Stimulated activated naive B cell treated with anti-CD40 and anti-IgM and Interleukin-4, amounts not matched to agents 10 μg/mL and 1 μg/mL and 100 μg/mL, for 72 hours (primary cell): ENCODE results near the gene TRABD2B.

ENCODE experiments used
- ATAC-seq, 2 donors: fragments of 150-1000 bp; cut with Tn5 transposase; replicated peaks; 2 replicates each; pipeline ENCODE4 v1.10.0; 2021; ENCODE audit warnings: moderate library complexity in 1 of 2
- DNase-seq: peaks from one replicate; pipeline ENCODE4 v3.0.0; 2021
- H3K27ac Mint-ChIP-seq: one replicate; pipeline ENCODE4 v1.8.0; 2022; ENCODE audit warnings: mild to moderate bottlenecking, mixed read lengths
- H3K27me3 Mint-ChIP-seq, 2 donors: one replicate each; pipeline ENCODE4 v1.8.0; 2022; ENCODE audit warnings: mixed read lengths in 2 of 2
- H3K36me3 Mint-ChIP-seq, 2 donors: one replicate each; pipeline ENCODE4 v1.8.0; 2022; ENCODE audit warnings: mixed read lengths in 2 of 2, mild to moderate bottlenecking in 1 of 2
- H3K4me1 Mint-ChIP-seq, 2 donors: one replicate each; pipeline ENCODE4 v1.8.0; 2022; ENCODE audit warnings: mixed read lengths in 2 of 2, mild to moderate bottlenecking in 1 of 2
- H3K4me3 Mint-ChIP-seq, 2 donors: one replicate each; pipeline ENCODE4 v1.8.0; 2022; ENCODE audit warnings: mild to moderate bottlenecking in 2 of 2, mixed read lengths in 2 of 2, moderate library complexity in 1 of 2
- H3K9me3 Mint-ChIP-seq, 2 donors: one replicate each; pipeline ENCODE4 v1.8.0; 2022; ENCODE audit warnings: mixed read lengths in 2 of 2, mild to moderate bottlenecking in 1 of 2

TRABD2B gene

DNA sequence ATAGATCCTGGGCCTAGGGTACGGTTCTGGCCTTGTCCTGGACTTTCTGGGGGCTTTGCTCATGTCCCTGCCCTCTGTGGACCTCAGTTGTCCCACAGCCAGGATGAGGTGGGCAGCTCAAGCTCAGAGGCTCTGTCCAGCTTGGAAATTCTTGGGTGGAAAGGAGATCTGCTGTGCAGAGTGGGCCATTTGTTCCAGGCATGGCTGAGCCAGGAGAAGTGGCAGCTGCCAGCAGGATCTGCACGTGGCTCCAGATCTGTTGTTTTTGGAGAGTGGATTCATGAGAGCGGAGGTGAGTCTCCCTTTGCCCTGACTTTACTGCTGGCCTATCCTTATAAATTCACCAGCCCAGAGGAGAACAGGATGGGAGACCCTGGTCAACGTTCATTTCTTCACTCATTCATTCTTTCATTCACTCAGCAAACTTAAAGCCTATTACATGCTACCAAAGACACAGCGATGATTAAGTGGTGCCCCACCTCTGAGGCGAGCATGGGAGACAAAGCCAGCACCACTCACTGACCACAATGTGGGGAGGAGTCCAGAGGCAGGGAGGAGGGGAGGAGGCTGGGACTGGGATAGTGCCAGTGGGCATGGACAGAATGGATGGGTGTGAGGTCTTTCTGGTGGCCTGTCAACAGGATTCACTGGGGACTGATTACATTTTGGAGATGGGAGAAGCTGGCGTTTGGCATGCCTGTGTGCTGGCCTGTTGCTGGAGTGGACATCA, 205.1 kb downstream of the TRABD2B start:
- ATAC-seq (no peak), DNase-seq (no peak)
- H3K36me3 Mint-ChIP-seq: no peaks in the 10 kb centered on the region
- no peak overlapping the region for H3K27ac Mint-ChIP-seq
- H3K4me3 Mint-ChIP-seq: no peak overlapping the region
- H3K4me1 Mint-ChIP-seq: no peaks in the 10 kb centered on the region
- H3K9me3 Mint-ChIP-seq: no peaks in the 10 kb centered on the region
- peaks cover 7 to 12% of the 10 kb centered on the region in 2 donors for H3K27me3 Mint-ChIP-seq

DNA sequence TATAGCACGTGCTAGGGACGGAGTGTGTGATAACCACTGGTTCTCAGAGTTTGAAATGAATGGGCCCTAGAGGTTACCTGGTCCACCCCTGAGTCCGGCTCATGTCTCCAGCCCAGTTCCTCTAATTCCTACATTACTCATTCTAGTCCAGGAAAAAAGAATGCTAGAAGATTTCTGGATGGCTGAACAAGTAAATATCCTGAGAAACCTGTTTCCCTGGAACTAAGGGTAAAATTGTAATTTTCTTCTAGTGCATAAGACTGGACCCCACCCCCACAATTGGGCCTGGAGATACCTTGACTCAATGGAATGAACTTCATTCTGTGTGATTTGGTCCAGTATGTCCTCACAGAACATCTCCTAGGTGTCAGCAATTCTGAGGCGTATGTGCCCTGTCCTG, 208.4 kb downstream of the TRABD2B start:
- DNase-seq (no peak), ATAC-seq (no peak)
- Mint-ChIP-seq H3K4me1 (no peaks in the 10 kb centered on the region), H3K9me3 (no peaks in the 10 kb centered on the region), H3K4me3 (no peak overlapping the region), H3K36me3 (no peaks in the 10 kb centered on the region), H3K27ac (no peak overlapping the region), H3K27me3 (peaks cover 7 to 12% of the 10 kb centered on the region in 2 donors)

DNA sequence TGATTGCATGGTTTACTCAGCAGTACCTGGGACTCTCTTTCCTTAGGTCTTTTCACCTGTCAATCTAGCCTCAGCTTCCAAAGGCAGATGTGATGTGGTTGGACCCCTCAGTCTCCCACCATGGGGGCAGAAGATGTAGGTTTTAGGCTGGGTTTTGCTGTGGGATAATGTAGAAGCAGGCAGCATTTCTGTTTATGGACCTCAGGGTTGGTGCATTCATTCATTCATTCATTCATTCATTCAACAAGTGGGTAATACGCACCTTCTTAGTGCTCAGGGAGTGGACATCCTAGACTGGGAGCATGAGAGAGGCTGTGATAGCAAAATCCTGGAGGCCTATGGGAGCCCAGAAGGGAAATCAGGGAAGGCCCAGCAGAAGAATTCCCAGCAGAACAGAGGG, 209.6 kb downstream of the TRABD2B start:
- ATAC-seq (no peak), DNase-seq (no peak)
- Mint-ChIP-seq H3K4me3 (no peak overlapping the region), H3K27ac (no peak overlapping the region), H3K27me3 (peaks cover 7 to 16% of the 10 kb centered on the region in 2 donors), H3K36me3 (no peaks in the 10 kb centered on the region), H3K4me1 (no peaks in the 10 kb centered on the region), H3K9me3 (no peaks in the 10 kb centered on the region)

DNA sequence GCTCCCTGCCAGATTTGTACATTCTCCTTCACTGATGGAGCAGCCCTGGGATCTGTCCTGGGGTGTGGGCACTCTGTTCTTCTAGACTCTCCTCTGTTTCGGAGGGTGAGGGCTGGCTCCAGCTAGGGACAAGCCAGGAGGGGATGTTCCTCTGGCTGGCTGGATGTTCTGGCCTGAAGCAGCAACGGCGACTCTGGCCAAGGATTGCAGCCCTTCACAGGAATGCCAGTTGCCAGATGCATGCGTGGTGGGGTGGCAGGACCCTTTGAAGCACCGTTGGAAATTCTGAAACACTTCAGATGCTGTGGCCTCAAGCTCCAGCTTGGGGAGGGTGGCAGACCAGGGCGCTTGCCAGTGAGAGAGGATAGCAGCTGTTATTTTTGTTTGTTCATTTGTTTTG, 210.9 kb downstream of the TRABD2B start:
- peaks cover 14 to 16% of the 10 kb centered on the region in 2 donors for H3K27me3 Mint-ChIP-seq
- no peaks in the 10 kb centered on the region for H3K9me3 Mint-ChIP-seq
- DNase-seq: no peak
- H3K4me1 Mint-ChIP-seq: no peaks in the 10 kb centered on the region
- H3K4me3 Mint-ChIP-seq: no peak overlapping the region
- no peaks in the 10 kb centered on the region for H3K36me3 Mint-ChIP-seq
- ATAC-seq: no peak
- H3K27ac Mint-ChIP-seq: no peak overlapping the region

DNA sequence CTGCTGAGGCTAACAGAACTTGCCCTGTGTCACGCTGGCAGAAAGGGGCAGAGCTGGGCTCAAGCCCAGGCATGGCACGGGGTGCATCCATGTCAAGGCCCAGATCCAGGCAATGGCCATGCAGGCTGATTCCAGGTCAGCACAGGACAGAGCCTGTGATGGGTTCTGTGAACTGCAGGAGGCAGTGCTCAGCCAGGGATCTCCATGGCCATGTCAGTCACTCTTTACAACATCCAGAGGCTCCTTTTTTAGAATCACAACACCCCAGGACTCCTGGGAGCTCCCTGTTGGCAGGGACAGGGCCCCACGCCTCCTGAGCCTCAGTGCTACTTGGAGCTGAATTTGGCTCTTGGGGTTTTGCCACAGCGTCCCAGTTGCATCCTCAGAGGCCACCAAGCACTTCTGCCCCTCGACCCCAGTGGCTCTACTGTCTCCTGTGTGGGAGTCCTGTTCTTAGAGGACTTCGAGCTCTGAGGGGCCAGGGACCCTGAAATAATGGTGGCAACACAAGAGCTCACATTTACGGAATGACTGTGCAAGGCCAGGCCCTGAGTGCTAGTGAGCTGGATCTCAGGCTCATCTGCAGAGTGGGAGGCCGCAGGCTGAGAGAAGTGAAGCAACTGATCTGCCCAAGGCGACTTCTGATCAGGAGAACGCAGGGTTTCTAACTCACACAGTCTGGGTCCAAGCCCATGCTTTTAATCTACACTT, 211.5 kb downstream of the TRABD2B start:
- no peaks in the 10 kb centered on the region for H3K36me3 Mint-ChIP-seq
- no peaks in the 10 kb centered on the region for H3K9me3 Mint-ChIP-seq
- no peak for ATAC-seq
- no peaks in the 10 kb centered on the region for H3K4me1 Mint-ChIP-seq
- no peak overlapping the region for H3K4me3 Mint-ChIP-seq
- no peak overlapping the region for H3K27ac Mint-ChIP-seq
- peaks cover 14 to 16% of the 10 kb centered on the region in 2 donors for H3K27me3 Mint-ChIP-seq
- DNase-seq: no peak

DNA sequence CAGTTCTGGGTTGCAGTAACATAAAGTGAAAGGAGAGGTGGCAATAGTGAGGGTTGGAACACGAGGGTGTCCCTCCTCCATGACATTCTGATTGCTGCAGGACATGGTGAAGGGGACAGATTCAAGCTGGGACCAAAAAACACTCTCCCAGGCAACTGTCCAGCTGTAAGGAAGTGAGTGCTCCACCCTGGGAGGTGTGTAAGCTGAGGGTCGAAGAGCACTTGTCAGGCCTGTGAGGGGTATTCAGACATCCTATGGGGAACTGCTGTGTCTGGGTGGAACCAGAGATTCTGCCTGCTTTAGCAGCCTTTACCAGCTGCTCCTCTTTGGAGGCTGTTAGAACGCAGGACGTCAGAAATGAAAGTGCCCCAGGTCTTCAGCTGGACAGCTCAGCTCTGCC, 212.1 kb downstream of the TRABD2B start:
- DNase-seq: no peak
- no peaks in the 10 kb centered on the region for H3K9me3 Mint-ChIP-seq
- H3K27ac Mint-ChIP-seq: no peak overlapping the region
- H3K4me3 Mint-ChIP-seq: no peak overlapping the region
- ATAC-seq: no peak
- H3K36me3 Mint-ChIP-seq: no peaks in the 10 kb centered on the region
- peaks cover 14 to 16% of the 10 kb centered on the region in 2 donors for H3K27me3 Mint-ChIP-seq
- H3K4me1 Mint-ChIP-seq: no peaks in the 10 kb centered on the region

DNA sequence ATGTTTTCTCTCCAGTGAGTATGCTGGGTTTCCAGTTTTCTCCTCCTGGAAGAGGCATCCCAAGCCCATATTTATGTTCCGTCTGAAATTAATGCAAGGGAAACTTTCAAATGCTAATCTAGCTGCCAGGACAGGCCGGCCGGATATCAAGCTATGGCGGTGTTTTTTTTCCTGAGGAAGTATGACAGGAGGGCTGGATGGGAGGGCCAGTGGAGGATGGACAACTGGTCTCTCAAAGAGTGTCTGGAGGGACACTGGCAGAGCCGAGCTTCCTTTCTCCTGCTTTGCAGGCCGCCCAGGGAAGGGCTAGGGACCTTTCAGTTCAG, 212.7 kb downstream of the TRABD2B start:
- no peaks in the 10 kb centered on the region for H3K9me3 Mint-ChIP-seq
- no peaks in the 10 kb centered on the region for H3K4me1 Mint-ChIP-seq
- no peak overlapping the region for H3K27ac Mint-ChIP-seq
- H3K4me3 Mint-ChIP-seq: no peak overlapping the region
- ATAC-seq: no peak
- no peak for DNase-seq
- H3K36me3 Mint-ChIP-seq: no peaks in the 10 kb centered on the region
- H3K27me3 Mint-ChIP-seq: peaks cover 10 to 16% of the 10 kb centered on the region in 2 donors

DNA sequence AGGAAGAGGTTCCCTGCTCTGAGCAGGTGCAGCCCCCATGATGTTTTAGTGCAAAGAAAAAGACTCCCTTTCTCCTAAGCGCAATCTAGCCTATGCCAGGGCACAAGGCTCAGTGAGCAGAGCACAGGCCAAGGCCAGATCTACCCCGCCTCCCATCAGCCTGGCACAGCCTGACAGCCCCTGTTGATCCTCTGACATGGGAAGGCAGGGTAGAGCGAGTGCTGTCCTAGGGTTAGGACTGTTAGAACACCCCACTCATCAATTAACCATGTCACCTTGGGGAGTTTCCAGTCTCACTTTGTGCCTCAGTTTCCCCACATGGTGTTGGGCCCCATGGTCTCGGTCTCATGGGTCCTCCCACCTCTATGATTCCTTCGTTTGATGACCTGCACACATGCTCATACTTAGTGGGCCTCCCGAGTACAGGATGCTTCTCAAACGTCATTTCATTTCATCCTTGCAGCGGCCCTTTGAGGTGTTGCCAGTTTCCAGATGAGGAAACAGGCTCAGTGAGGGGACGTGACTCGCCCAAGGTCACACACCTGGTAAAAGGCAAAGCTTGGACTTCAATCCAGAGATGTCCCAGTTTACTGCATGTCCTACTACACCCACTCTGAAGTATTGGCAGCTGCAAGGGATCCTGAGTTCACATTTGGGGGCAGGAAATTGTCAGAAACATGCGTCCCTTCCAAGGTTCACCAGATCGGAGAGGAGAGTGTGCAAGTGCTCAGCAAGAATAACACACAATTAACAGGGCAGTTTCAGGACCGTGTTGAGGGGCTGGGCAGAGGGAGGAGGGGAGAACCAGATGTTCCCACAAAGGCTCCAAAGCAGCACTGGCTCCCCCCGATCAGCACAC, 213.3 kb downstream of the TRABD2B start:
- H3K4me3 Mint-ChIP-seq: no peak overlapping the region
- H3K9me3 Mint-ChIP-seq: no peaks in the 10 kb centered on the region
- H3K36me3 Mint-ChIP-seq: no peaks in the 10 kb centered on the region
- H3K27me3 Mint-ChIP-seq: peaks cover 8 to 16% of the 10 kb centered on the region in 2 donors
- ATAC-seq (no peak), DNase-seq (no peak)
- no peaks in the 10 kb centered on the region for H3K4me1 Mint-ChIP-seq
- no peak overlapping the region for H3K27ac Mint-ChIP-seq

DNA sequence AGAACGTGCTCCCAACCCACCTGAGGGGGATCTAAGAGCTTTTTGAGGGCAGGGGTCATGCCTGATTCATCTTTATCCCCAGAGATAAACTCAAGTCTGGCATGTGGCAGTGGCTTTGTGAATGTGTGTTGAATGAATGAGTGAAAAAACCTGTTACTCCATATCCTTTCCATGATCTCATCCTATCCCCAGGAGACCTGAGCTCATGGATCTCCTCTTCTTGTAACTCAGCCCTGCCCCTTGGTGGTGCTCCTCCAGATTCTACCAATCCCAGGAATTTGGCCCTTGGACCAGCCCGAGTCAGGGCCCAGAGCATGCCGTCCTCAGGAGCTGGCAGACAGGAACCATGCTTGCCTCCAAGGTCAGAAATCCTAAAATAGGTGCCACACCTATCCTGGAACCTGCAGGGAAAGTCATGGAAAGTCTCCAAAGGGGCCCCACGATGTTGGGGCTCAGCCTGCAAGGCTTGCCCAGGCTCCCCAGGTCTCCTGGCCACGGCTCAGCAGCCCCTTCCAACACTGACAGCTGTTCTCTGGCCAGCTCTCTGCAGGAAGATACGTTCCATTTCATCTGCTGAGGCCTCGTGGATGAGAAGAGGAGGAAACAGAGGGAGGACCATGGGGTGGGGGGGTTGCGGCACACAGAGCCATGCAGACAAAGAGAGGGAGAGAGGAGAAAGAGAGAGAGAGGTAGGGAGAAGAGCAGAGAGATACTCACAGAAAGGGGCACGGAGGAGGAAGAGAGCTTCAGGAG, 214.6 kb downstream of the TRABD2B start:
- DNase-seq (no peak), ATAC-seq (no peak)

DNA sequence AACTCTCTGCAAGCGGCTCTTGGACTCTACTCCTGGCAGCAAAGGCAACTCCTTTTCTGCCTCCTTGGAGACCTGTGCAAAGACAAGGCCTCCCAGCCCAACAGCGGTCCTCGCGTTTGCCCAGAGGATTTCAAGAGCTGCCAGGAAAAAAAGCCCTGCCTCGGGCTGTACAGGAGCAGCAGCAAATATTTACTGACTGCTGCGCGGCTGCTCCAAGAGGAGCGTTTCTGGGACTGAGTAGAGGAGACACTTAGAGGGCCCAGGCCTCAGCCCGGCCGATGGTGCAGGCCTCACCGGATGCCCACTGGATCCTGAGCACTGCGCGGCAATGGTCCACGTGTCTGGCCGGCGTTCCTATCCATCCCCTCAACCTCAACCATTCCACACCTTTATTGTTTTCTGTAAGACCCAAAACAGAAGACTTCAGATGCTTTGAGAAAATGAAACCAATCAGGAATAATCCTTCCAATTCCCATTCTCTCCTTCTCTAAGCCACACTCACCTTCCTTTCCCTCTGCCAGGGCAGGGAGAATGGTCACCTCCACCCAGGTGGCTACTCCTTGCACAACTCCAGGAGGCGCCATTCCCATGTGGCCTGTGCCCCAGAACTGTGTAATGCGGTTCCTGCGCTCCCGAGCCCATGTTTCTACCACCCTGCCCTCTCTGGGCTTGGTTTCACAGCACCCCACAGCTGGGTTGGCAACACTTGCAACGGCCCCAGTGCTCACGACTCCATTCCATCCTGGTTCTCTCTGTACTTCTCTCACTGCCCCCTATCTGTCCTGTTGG, 215.8 kb downstream of the TRABD2B start:
- Mint-ChIP-seq H3K9me3 (no peaks in the 10 kb centered on the region), H3K27ac (no peak overlapping the region), H3K4me3 (no peak overlapping the region), H3K4me1 (no peaks in the 10 kb centered on the region), H3K36me3 (no peaks in the 10 kb centered on the region), H3K27me3 (peaks cover 8 to 16% of the 10 kb centered on the region in 2 donors)
- ATAC-seq (no peak), DNase-seq (no peak)

More for the DNA sequence above, 214.6 kb downstream of the TRABD2B start:
- Mint-ChIP-seq H3K27ac (no peak overlapping the region), H3K36me3 (no peaks in the 10 kb centered on the region), H3K27me3 (peaks cover 8 to 16% of the 10 kb centered on the region in 2 donors), H3K4me1 (no peaks in the 10 kb centered on the region), H3K9me3 (no peaks in the 10 kb centered on the region), H3K4me3 (no peak overlapping the region)

DNA sequence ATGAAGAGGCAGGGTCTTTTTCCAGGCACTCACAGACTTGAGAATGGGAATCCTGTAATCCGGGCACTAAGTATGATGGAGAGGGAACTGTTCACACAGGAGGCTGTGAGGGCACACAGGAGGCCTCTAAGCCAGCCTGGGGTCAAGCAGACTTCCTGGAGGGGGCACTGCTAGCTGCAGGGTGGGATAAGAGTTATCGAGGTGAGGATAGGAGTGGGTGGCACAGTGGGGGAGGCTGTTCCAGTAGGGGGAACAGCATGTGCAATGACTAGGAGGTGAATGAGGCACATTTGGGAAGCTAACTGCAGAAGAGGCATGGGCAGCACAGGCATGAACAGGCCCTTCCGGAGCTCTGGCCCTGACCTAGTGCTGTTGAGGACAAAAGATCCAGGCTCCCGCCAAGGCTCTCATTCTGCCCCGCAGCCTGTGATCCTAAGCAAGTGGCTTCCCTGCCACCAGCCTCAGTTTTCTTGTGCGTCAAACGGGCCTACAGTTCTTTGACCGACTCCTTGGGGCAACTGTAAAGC, 216.7 kb downstream of the TRABD2B start:
- Mint-ChIP-seq H3K4me3 (no peak overlapping the region), H3K9me3 (no peaks in the 10 kb centered on the region), H3K36me3 (no peaks in the 10 kb centered on the region), H3K27me3 (peaks cover 8 to 16% of the 10 kb centered on the region in 2 donors), H3K4me1 (no peaks in the 10 kb centered on the region), H3K27ac (no peak overlapping the region)
- no peak for DNase-seq
- no peak for ATAC-seq

DNA sequence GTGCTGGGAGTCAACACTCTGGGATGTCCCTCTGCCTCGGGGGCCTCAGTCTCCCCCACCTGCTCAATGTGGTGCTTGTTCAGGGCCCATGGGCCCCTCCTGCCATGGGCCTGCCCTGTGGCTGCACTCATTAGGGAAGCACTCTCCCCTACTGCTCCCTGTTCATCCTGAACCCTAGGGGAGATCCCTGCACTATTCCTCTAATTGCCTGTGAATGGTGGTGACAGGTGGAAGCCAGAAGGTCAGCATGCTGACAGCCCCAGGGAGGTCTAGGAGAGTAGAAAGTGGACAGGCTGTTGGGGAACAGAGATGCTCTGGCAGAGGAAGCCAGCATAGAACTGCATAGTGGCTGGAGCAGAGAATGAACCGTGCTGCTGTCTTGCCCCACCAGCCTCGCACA, 217.6 kb downstream of the TRABD2B start:
- no peak for ATAC-seq
- peaks cover 8 to 12% of the 10 kb centered on the region in 2 donors for H3K27me3 Mint-ChIP-seq
- H3K27ac Mint-ChIP-seq: no peak overlapping the region

DNA sequence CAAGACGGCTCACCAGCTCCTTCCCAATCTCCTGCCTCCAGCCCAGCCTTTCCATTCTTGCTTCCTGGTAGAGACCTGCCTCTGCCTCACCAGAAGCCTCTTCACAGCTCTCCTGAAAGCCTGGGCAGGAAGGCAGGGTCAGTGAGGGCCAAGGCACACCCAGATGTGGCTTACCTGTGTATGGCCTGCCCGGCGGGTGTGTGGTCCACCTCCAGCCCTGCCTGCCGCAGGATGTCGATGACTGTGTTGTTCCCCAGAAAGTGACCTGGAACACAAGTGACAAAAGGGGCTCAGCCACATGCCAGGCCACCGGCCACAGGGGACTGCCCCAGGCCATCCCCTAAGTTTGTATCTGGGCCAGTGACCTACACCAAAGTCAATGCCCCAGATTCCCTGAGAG, 218.9 kb downstream of the TRABD2B start:
- Mint-ChIP-seq H3K4me3 (no peak overlapping the region), H3K27me3 (peaks cover 8 to 11% of the 10 kb centered on the region in 2 donors)

More for the DNA sequence above, 217.6 kb downstream of the TRABD2B start:
- DNase-seq: no peak
- Mint-ChIP-seq H3K4me1 (no peaks in the 10 kb centered on the region), H3K9me3 (no peaks in the 10 kb centered on the region), H3K36me3 (no peaks in the 10 kb centered on the region), H3K4me3 (no peak overlapping the region)

More for the DNA sequence above, 218.9 kb downstream of the TRABD2B start:
- H3K4me1 Mint-ChIP-seq: no peaks in the 10 kb centered on the region
- no peaks in the 10 kb centered on the region for H3K36me3 Mint-ChIP-seq
- no peak overlapping the region for H3K27ac Mint-ChIP-seq
- H3K9me3 Mint-ChIP-seq: peaks cover 0 to 4% of the 10 kb centered on the region in 2 donors
- DNase-seq: no peak
- no peak for ATAC-seq
